ENCODE measurements around the gene HEXIM1.

DNA sequence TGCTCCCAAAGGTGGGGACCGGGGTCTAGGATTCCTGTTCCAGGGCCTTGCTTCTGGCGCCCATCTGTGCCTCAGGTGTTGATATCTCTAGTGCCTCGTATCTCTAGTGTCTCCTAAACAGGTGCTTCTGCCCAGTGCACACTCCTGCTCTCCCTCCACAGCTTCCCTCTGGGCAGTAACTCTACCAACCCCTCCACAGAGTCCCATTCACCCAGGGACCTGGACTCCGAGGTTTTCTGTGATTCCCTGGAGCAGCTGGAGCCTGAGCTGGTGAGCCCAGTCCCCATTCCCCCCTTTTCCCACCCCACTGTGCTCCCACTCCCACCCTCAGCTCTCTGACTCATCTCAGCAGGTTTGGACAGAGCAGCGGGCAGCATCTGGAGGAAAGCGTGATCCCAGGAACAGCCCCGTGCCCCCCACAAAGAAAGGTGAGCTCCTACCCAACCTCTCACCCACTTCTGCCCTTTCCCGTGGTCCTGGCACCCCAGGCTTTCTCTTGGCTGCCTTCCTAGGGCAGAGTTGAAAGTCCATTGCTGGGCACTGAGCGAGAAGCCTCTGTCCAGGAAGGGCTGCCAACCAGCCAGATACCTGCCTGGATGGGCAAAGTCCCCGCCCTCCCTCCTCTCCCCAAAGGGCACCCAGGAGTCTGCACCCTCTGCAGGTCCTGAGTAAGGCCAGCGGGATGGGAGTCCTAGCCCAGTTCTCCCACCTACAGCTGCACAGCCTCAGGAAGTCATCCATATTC lies 10.5 kb upstream of the HEXIM1 start:
- TF ChIP-seq POLR2A (IDR thresholded peaks at IDR 0.05), result no peak
- TF ChIP-seq POLR2AphosphoS5 (IDR thresholded peaks at IDR 0.05), result no peak
- TF ChIP-seq, protein P1, sequence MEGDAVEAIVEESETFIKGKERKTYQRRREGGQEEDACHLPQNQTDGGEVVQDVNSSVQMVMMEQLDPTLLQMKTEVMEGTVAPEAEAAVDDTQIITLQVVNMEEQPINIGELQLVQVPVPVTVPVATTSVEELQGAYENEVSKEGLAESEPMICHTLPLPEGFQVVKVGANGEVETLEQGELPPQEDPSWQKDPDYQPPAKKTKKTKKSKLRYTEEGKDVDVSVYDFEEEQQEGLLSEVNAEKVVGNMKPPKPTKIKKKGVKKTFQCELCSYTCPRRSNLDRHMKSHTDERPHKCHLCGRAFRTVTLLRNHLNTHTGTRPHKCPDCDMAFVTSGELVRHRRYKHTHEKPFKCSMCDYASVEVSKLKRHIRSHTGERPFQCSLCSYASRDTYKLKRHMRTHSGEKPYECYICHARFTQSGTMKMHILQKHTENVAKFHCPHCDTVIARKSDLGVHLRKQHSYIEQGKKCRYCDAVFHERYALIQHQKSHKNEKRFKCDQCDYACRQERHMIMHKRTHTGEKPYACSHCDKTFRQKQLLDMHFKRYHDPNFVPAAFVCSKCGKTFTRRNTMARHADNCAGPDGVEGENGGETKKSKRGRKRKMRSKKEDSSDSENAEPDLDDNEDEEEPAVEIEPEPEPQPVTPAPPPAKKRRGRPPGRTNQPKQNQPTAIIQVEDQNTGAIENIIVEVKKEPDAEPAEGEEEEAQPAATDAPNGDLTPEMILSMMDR (IDR thresholded peaks at IDR 0.05 in 8 of 11, conservative IDR thresholded peaks at IDR 0.05 in 3 of 11), result no peak
